Measurements from ENCODE around the gene METTL25B.
A peak's percentile ranks its signal among the peaks of the same experiment; 100 is the strongest.

Gene METTL25B

GRCh38 chr1:156689035-156689952 is 39.0 kb upstream of the METTL25B start:
- no peak overlapping the region for H3K23ac ChIP-seq (ENCODE audit: low read length)
- peak overlapping the region; percentile 30 for H3K4me2 ChIP-seq (ENCODE audit: low read length)
- H3K36me3 ChIP-seq (ENCODE audit: control insufficient read depth, insufficient read depth, low read length): no peaks in the 10 kb centered on the region
- H4K5ac ChIP-seq (ENCODE audit: low read length): no peak overlapping the region
- H3K4me3 ChIP-seq (ENCODE audit: low read length): no peak overlapping the region
- H3K27me3 ChIP-seq (ENCODE audit: insufficient read depth, low read length, poor library complexity): no peaks in the 10 kb centered on the region
- peak overlapping the region; percentile 52 for H3K9ac ChIP-seq (ENCODE audit: low read length)
- no peak overlapping the region for H3K27ac ChIP-seq (ENCODE audit: low read depth, low read length)
- no peak overlapping the region for H2BK15ac ChIP-seq (replicated peaks; ENCODE audit: low read depth)
- H3K79me1 ChIP-seq (ENCODE audit: low read length): no peaks in the 10 kb centered on the region
- H4K8ac ChIP-seq (ENCODE audit: low read depth, low read length): no peak overlapping the region
- no peak overlapping the region for H2BK120ac ChIP-seq (ENCODE audit: low read depth, low read length)
- no peak overlapping the region for H2BK5ac ChIP-seq (ENCODE audit: low read length)
- no CpG with 5 or more reads among the region's 23 CpGs for WGBS (ENCODE audit: extremely low coverage, insufficient coverage, low lambda C conversion rate)
- H3K4me1 ChIP-seq (ENCODE audit: control insufficient read depth, low read depth, low read length): peaks cover 28% of the 10 kb centered on the region
- peak overlapping the region; percentile 76 for H3K56ac ChIP-seq (ENCODE audit: low read length)
- H3K79me2 ChIP-seq (ENCODE audit: control insufficient read depth, insufficient read depth, low read length): no peaks in the 10 kb centered on the region
- DNase-seq: peak; percentile 93
- H3K18ac ChIP-seq (ENCODE audit: low read length): no peak overlapping the region
- H2AK5ac ChIP-seq (ENCODE audit: low read length): no peak overlapping the region
- peak overlapping the region; percentile 10 for H3K4ac ChIP-seq (ENCODE audit: low read depth, low read length)

GRCh38 chr1:156689953-156690674 is 38.2 kb upstream of the METTL25B start:
- DNase-seq: peak; percentile 63
- no peak overlapping the region for H3K4ac ChIP-seq (ENCODE audit: low read depth, low read length)
- H3K4me3 ChIP-seq (ENCODE audit: low read length): no peak overlapping the region

GRCh38 chr1:156690675-156691036 is 37.6 kb upstream of the METTL25B start:
- no peaks in the 10 kb centered on the region for H3K36me3 ChIP-seq (ENCODE audit: control insufficient read depth, insufficient read depth, low read length)
- no peak overlapping the region for H3K4me2 ChIP-seq (ENCODE audit: low read length)
- H3K4me3 ChIP-seq (ENCODE audit: low read length): no peak overlapping the region
- H4K5ac ChIP-seq (ENCODE audit: low read length): no peak overlapping the region
- H3K79me2 ChIP-seq (ENCODE audit: control insufficient read depth, insufficient read depth, low read length): no peaks in the 10 kb centered on the region
- no peak for DNase-seq
- no peak overlapping the region for H2BK15ac ChIP-seq (replicated peaks; ENCODE audit: low read depth)
- no peak overlapping the region for H3K23ac ChIP-seq (ENCODE audit: low read length)
- peak overlapping the region; percentile 4 for H3K18ac ChIP-seq (ENCODE audit: low read length)
- no peak overlapping the region for H3K27ac ChIP-seq (ENCODE audit: low read depth, low read length)
- H3K4ac ChIP-seq (ENCODE audit: low read depth, low read length): no peak overlapping the region
- WGBS (ENCODE audit: extremely low coverage, insufficient coverage, low lambda C conversion rate): no CpG with 5 or more reads among the region's 8 CpGs
- no peak overlapping the region for H2BK120ac ChIP-seq (ENCODE audit: low read depth, low read length)
- H2BK5ac ChIP-seq (ENCODE audit: low read length): no peak overlapping the region
- H3K9ac ChIP-seq (ENCODE audit: low read length): no peak overlapping the region
- peaks cover 31% of the 10 kb centered on the region for H3K4me1 ChIP-seq (ENCODE audit: control insufficient read depth, low read depth, low read length)
- H3K27me3 ChIP-seq (ENCODE audit: insufficient read depth, low read length, poor library complexity): no peaks in the 10 kb centered on the region
- no peak overlapping the region for H2AK5ac ChIP-seq (ENCODE audit: low read length)
- H3K79me1 ChIP-seq (ENCODE audit: low read length): no peaks in the 10 kb centered on the region
- H4K8ac ChIP-seq (ENCODE audit: low read depth, low read length): no peak overlapping the region
- H3K56ac ChIP-seq (ENCODE audit: low read length): peak overlapping the region; percentile 31

More at GRCh38 chr1:156689953-156690674, 38.2 kb upstream of the METTL25B start:
- H3K36me3 ChIP-seq (ENCODE audit: control insufficient read depth, insufficient read depth, low read length): no peaks in the 10 kb centered on the region
- H4K5ac ChIP-seq (ENCODE audit: low read length): no peak overlapping the region
- no CpG with 5 or more reads among the region's 10 CpGs for WGBS (ENCODE audit: extremely low coverage, insufficient coverage, low lambda C conversion rate)
- H3K56ac ChIP-seq (ENCODE audit: low read length): peak overlapping the region; percentile 70
- no peak overlapping the region for H3K23ac ChIP-seq (ENCODE audit: low read length)
- H3K9ac ChIP-seq (ENCODE audit: low read length): peak overlapping the region; percentile 52
- no peak overlapping the region for H2BK120ac ChIP-seq (ENCODE audit: low read depth, low read length)
- H4K8ac ChIP-seq (ENCODE audit: low read depth, low read length): no peak overlapping the region
- peaks cover 31% of the 10 kb centered on the region for H3K4me1 ChIP-seq (ENCODE audit: control insufficient read depth, low read depth, low read length)
- peak overlapping the region; percentile 30 for H3K4me2 ChIP-seq (ENCODE audit: low read length)
- H3K27me3 ChIP-seq (ENCODE audit: insufficient read depth, low read length, poor library complexity): no peaks in the 10 kb centered on the region
- H3K27ac ChIP-seq (ENCODE audit: low read depth, low read length): no peak overlapping the region
- H2BK5ac ChIP-seq (ENCODE audit: low read length): no peak overlapping the region
- H3K18ac ChIP-seq (ENCODE audit: low read length): no peak overlapping the region
- no peak overlapping the region for H2BK15ac ChIP-seq (replicated peaks; ENCODE audit: low read depth)
- H3K79me1 ChIP-seq (ENCODE audit: low read length): no peaks in the 10 kb centered on the region
- H3K79me2 ChIP-seq (ENCODE audit: control insufficient read depth, insufficient read depth, low read length): no peaks in the 10 kb centered on the region
- no peak overlapping the region for H2AK5ac ChIP-seq (ENCODE audit: low read length)

- H2AK5ac ChIP-seq (ENCODE audit: low read length): peak overlapping the region; percentile 87
- H3K9ac ChIP-seq (ENCODE audit: low read length): peak overlapping the region; percentile 68
- H2BK120ac ChIP-seq (ENCODE audit: low read depth, low read length): no peak overlapping the region
- no peak for DNase-seq
- no peak overlapping the region for H3K4ac ChIP-seq (ENCODE audit: low read depth, low read length)
- no peak overlapping the region for H4K5ac ChIP-seq (ENCODE audit: low read length)
- no peaks in the 10 kb centered on the region for H3K79me1 ChIP-seq (ENCODE audit: low read length)
- no peak overlapping the region for H3K4me3 ChIP-seq (ENCODE audit: low read length)
- H4K8ac ChIP-seq (ENCODE audit: low read depth, low read length): no peak overlapping the region
- H3K56ac ChIP-seq (ENCODE audit: low read length): peak overlapping the region; percentile 92
- H3K18ac ChIP-seq (ENCODE audit: low read length): peak overlapping the region; percentile 4
- peak overlapping the region; percentile 81 for H3K23ac ChIP-seq (ENCODE audit: low read length)
- H3K27me3 ChIP-seq (ENCODE audit: insufficient read depth, low read length, poor library complexity): no peaks in the 10 kb centered on the region
- H2BK5ac ChIP-seq (ENCODE audit: low read length): no peak overlapping the region
- peaks cover 31% of the 10 kb centered on the region for H3K4me1 ChIP-seq (ENCODE audit: control insufficient read depth, low read depth, low read length)
- no peak overlapping the region for H3K27ac ChIP-seq (ENCODE audit: low read depth, low read length)
- no peak overlapping the region for H2BK15ac ChIP-seq (replicated peaks; ENCODE audit: low read depth)
- WGBS (ENCODE audit: extremely low coverage, insufficient coverage, low lambda C conversion rate): no CpG with 5 or more reads among the region's 10 CpGs
- H3K4me2 ChIP-seq (ENCODE audit: low read length): no peak overlapping the region
- no peaks in the 10 kb centered on the region for H3K36me3 ChIP-seq (ENCODE audit: control insufficient read depth, insufficient read depth, low read length)
- no peaks in the 10 kb centered on the region for H3K79me2 ChIP-seq (ENCODE audit: control insufficient read depth, insufficient read depth, low read length)
These were observed 37.1 kb upstream of the METTL25B start for GRCh38 chr1:156691191-156691590.

- Histone ChIP-seq H3K4ac (ENCODE audit: low read depth, low read length) (no peak overlapping the region), H4K5ac (ENCODE audit: low read length) (no peak overlapping the region), H2BK120ac (ENCODE audit: low read depth, low read length) (no peak overlapping the region), H4K8ac (ENCODE audit: low read depth, low read length) (no peak overlapping the region), H3K36me3 (ENCODE audit: control insufficient read depth, insufficient read depth, low read length) (no peaks in the 10 kb centered on the region), H2AK5ac (ENCODE audit: low read length) (peak overlapping the region; percentile 87), H3K56ac (ENCODE audit: low read length) (peak overlapping the region; percentile 92), H2BK5ac (ENCODE audit: low read length) (peak overlapping the region; percentile 20), H3K4me3 (ENCODE audit: low read length) (no peak overlapping the region), H3K23ac (ENCODE audit: low read length) (peak overlapping the region; percentile 81), H3K79me2 (ENCODE audit: control insufficient read depth, insufficient read depth, low read length) (no peaks in the 10 kb centered on the region), H3K4me2 (ENCODE audit: low read length) (peak overlapping the region; percentile 59), H3K18ac (ENCODE audit: low read length) (peak overlapping the region; percentile 83), H3K79me1 (ENCODE audit: low read length) (no peaks in the 10 kb centered on the region), H3K9ac (ENCODE audit: low read length) (peak overlapping the region; percentile 68), H2BK15ac (replicated peaks; ENCODE audit: low read depth) (no peak overlapping the region), H3K27ac (ENCODE audit: low read depth, low read length) (no peak overlapping the region), H3K27me3 (ENCODE audit: insufficient read depth, low read length, poor library complexity) (no peaks in the 10 kb centered on the region), H3K4me1 (ENCODE audit: control insufficient read depth, low read depth, low read length) (peaks cover 31% of the 10 kb centered on the region)
- no CpG with 5 or more reads among the region's 20 CpGs for WGBS (ENCODE audit: extremely low coverage, insufficient coverage, low lambda C conversion rate)
- DNase-seq: peak; percentile 77
These were observed 36.4 kb upstream of the METTL25B start for GRCh38 chr1:156691665-156692440.
